Keratinocyte (primary cell): ENCODE results near the gene B4GALNT3.

Source experiments
- CTCF ChIP-seq, 3 experiments: IDR thresholded peaks in 1 of 3; conservative IDR thresholded peaks in 1 of 3; optimal IDR thresholded peaks in 1 of 3; 2 replicates in 2 of 3; 3 replicates in 1 of 3; pipeline versions ENCODE3 to v1.5.1; 2011; ENCODE audit warnings: low read length in 3 of 3, mild to moderate bottlenecking in 3 of 3, moderate library complexity in 2 of 3, control low read depth in 1 of 3, inconsistent platforms in 1 of 3; ENCODE audit not compliant: insufficient read depth in 2 of 3; ENCODE audit errors: extremely low read depth in 1 of 3
- EZH2 ChIP-seq: IDR thresholded peaks from one replicate; pipeline ENCODE4 v1.6.1; 2012; ENCODE audit warnings: inconsistent platforms, mild to moderate bottlenecking, low read length, moderate library complexity

- TF ChIP-seq CTCF (optimal IDR thresholded peaks at IDR 0.05 in 1 of 3, IDR thresholded peaks at IDR 0.05 in 1 of 3, conservative IDR thresholded peaks at IDR 0.05 in 1 of 3; ENCODE audit: extremely low read depth in 1 of 3, insufficient read depth in 2 of 3, low read length in 3 of 3) (peak in 1 of 3 experiments; percentile 32), EZH2 (no peak)
These were observed 7.0 kb upstream of the B4GALNT3 start for GRCh38 chr12:452667-453210.
